Hepatocyte (in vitro differentiated cells): ENCODE results near the gene DRAXIN. TPM values are rescaled to one million over a fixed set of nuclear protein-coding genes. Genes with fewer than 3 reads are reported as not detected.

Experiments used
- DNase-seq: peaks from one replicate; pipeline ENCODE4 v3.0.0-alpha.2; 2016; ENCODE audit warnings: low spot score
- H2AFZ ChIP-seq: fragments of 200-600 bp; sonication (generic); 2 replicates; pipeline ENCODE4 v1.6.0; 2016; ENCODE audit warnings: antibody characterized with exemption, mild to moderate bottlenecking
- H3K27ac ChIP-seq: fragments of 200-600 bp; sonication (generic); 2 replicates; pipeline ENCODE4 v1.5.1; 2016; ENCODE audit warnings: mild to moderate bottlenecking
- H3K27me3 ChIP-seq: fragments of 200-600 bp; sonication (generic); 2 replicates; pipeline ENCODE4 v1.6.1; 2016
- H3K36me3 ChIP-seq: fragments of 200-600 bp; sonication (generic); replicated peaks from 2 replicates; pipeline ENCODE4 v1.5.1; 2016; ENCODE audit warnings: low read depth; ENCODE audit not compliant: insufficient read depth
- H3K4me1 ChIP-seq: fragments of 200-600 bp; sonication (generic); 2 replicates; pipeline ENCODE4 v1.5.1; 2016; ENCODE audit warnings: mild to moderate bottlenecking, moderate library complexity; ENCODE audit not compliant: insufficient read depth
- H3K4me2 ChIP-seq: fragments of 200-600 bp; sonication (generic); 2 replicates; pipeline ENCODE4 v1.6.0; 2016
- H3K4me3 ChIP-seq: fragments of 200-600 bp; sonication (generic); 2 replicates; pipeline ENCODE4 v1.5.1; 2016; ENCODE audit warnings: mild to moderate bottlenecking
- H3K79me2 ChIP-seq: fragments of 200-600 bp; sonication (generic); 2 replicates; pipeline ENCODE4 v1.6.0; 2017; ENCODE audit warnings: mild to moderate bottlenecking
- H3K9me2 ChIP-seq: fragments of 200-600 bp; sonication (generic); replicated peaks from 2 replicates; pipeline ENCODE4 v1.6.0; 2017; ENCODE audit warnings: mild to moderate bottlenecking; ENCODE audit not compliant: insufficient read depth
- H3K9me3 ChIP-seq: fragments of 200-600 bp; sonication (generic); 2 replicates; pipeline ENCODE4 v1.5.1; 2016; ENCODE audit warnings: low read depth, mild to moderate bottlenecking
- H4K20me1 ChIP-seq: fragments of 200-600 bp; sonication (generic); 2 replicates; pipeline ENCODE4 v1.6.0; 2016; ENCODE audit warnings: mild to moderate bottlenecking; ENCODE audit not compliant: insufficient read depth, poor library complexity, severe bottlenecking
- CTCF ChIP-seq: fragments of 200-600 bp; sonication (generic); IDR thresholded peaks from 2 replicates; pipeline ENCODE4 v1.5.1; 2016; ENCODE audit warnings: antibody characterized with exemption, mild to moderate bottlenecking; ENCODE audit not compliant: poor library complexity
- EZH2 ChIP-seq: fragments of 200-600 bp; sonication (generic); IDR thresholded peaks from 2 replicates; pipeline ENCODE4 v1.6.1; 2016; ENCODE audit warnings: antibody characterized with exemption, mild to moderate bottlenecking, borderline replicate concordance
- EZH2phosphoT487 ChIP-seq: fragments of 200-600 bp; sonication (generic); IDR thresholded peaks from one replicate; pipeline ENCODE4 v1.6.1; 2018; ENCODE audit warnings: antibody characterized with exemption, mild to moderate bottlenecking, low read depth, moderate library complexity; ENCODE audit not compliant: unreplicated experiment, severe bottlenecking
- WGBS: methylation state at CpG from one replicate; pipeline ENCODE4 v1.1.6; 2016; ENCODE audit warnings: low lambda C conversion rate; ENCODE audit errors: missing lambda C conversion rate; 5-methylcytosine and 5-hydroxymethylcytosine counted together
- polyA plus RNA-seq: library from polyadenylated mRNA; unstranded; fragments of >200 nt; fragmentation: Nextera tagmentation; extraction: Ambion mirVana; gene quantifications from 2 replicates; pipeline ENCODE4 v1.2.1, GENCODE V29; 2016
- total RNA-seq: library from RNA; depleted of rRNA; stranded (reverse); fragments of >200 nt; gene quantifications from 2 replicates; pipeline ENCODE4 v1.2.3, GENCODE V29; 2014

Gene DRAXIN
- total and polyA plus RNA-seq, 2 experiments from 2014 or later = 0.60 TPM; not detected in 1

- no peaks in the 10 kb centered on the region for H3K36me3 ChIP-seq
- H3K9me3 ChIP-seq = no peaks in the 10 kb centered on the region
- no peaks in the 10 kb centered on the region for H4K20me1 ChIP-seq
- no peak for TF ChIP-seq CTCF
- H3K9me2 ChIP-seq = no peaks in the 10 kb centered on the region
- no peak overlapping the region for H3K4me3 ChIP-seq
- no peak overlapping the region for H3K27ac ChIP-seq
- peak; percentile 2 for DNase-seq
- 68% methylated on average over 16 of the region's 16 CpGs for WGBS
- no peaks in the 10 kb centered on the region for H3K27me3 ChIP-seq
- no peak overlapping the region for H3K4me2 ChIP-seq
- H2AFZ ChIP-seq = no peak overlapping the region
- H3K79me2 ChIP-seq = no peaks in the 10 kb centered on the region
- H3K4me1 ChIP-seq = no peaks in the 10 kb centered on the region
Measured at GRCh38 chr1:11767922-11768704, 76.6 kb downstream of the DRAXIN start.

- 53% methylated on average over 4 of the region's 4 CpGs for WGBS
- no peak overlapping the region for H2AFZ ChIP-seq
Measured at GRCh38 chr1:11768821-11769220, 77.3 kb downstream of the DRAXIN start.

GRCh38 chr1:11769274-11769673 is 77.8 kb downstream of the DRAXIN start:
- Histone ChIP-seq H3K79me2 (no peaks in the 10 kb centered on the region), H3K9me3 (no peaks in the 10 kb centered on the region), H4K20me1 (no peaks in the 10 kb centered on the region), H3K4me3 (no peak overlapping the region), H3K27me3 (no peaks in the 10 kb centered on the region), H3K36me3 (no peaks in the 10 kb centered on the region), H3K4me2 (no peak overlapping the region), H3K9me2 (no peaks in the 10 kb centered on the region), H2AFZ (no peak overlapping the region), H3K27ac (no peak overlapping the region), H3K4me1 (no peaks in the 10 kb centered on the region)
- no peak for DNase-seq
- 79% methylated on average over 4 of the region's 4 CpGs for WGBS
- no peak for TF ChIP-seq EZH2phosphoT487
- no peak for TF ChIP-seq EZH2
- TF ChIP-seq CTCF = no peak

More at GRCh38 chr1:11768821-11769220, 77.3 kb downstream of the DRAXIN start:
- Histone ChIP-seq H3K36me3 (no peaks in the 10 kb centered on the region), H4K20me1 (no peaks in the 10 kb centered on the region), H3K79me2 (no peaks in the 10 kb centered on the region), H3K4me1 (no peaks in the 10 kb centered on the region), H3K9me2 (no peaks in the 10 kb centered on the region), H3K9me3 (no peaks in the 10 kb centered on the region), H3K4me3 (no peak overlapping the region), H3K27me3 (no peaks in the 10 kb centered on the region), H3K27ac (no peak overlapping the region), H3K4me2 (no peak overlapping the region)
- TF ChIP-seq EZH2 (no peak), CTCF (no peak), EZH2phosphoT487 (no peak)
- DNase-seq = no peak
